Measurements from ENCODE around the gene KCNJ14. TPM values are rescaled to one million over a fixed set of nuclear protein-coding genes. Genes with fewer than 3 reads are reported as not detected.

Gene KCNJ14
- total RNA-seq, 4 donors from 2014 or later, result 0.16 to 0.42 (median 0.27) TPM; not detected in 1

DNA sequence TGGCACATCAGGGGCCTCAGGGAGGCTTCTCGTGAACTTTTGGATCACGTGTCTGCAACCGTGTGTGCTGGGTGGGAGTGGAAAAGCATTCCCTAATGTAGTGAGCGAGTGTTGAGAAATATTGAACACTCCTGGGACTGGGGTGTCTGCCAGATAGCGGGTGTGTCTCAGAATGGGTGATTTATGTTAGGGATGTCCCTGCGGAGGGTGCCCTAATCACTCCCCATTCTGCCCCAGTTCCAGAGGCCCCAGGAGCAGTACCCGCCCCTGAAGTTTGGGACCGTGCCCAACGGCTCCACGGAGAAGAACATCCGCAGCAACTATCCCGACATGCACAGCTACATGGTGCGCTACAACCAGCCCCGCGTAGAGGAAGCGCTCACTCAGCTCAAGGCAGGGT lies 33.8 kb upstream of the KCNJ14 start:
- 58 to 60% methylated on average over 3 to 11 of the region's 16 CpGs for WGBS, 2 donors (ENCODE audit: low coverage in 1 of 2)
- Histone ChIP-seq H3K4me1 (no peaks in the 10 kb centered on the region), H3K4me3 (no peak overlapping the region), H3K36me3 (no peaks in the 10 kb centered on the region), H3K27me3 (peaks cover 28% of the 10 kb centered on the region), H3K9me3 (no peaks in the 10 kb centered on the region), H3K27ac (no peak overlapping the region)
- ATAC-seq, result peak; percentile 60
- no peak for TF ChIP-seq POLR2AphosphoS5 (IDR thresholded peaks at IDR 0.05)
- TF ChIP-seq, protein P1, sequence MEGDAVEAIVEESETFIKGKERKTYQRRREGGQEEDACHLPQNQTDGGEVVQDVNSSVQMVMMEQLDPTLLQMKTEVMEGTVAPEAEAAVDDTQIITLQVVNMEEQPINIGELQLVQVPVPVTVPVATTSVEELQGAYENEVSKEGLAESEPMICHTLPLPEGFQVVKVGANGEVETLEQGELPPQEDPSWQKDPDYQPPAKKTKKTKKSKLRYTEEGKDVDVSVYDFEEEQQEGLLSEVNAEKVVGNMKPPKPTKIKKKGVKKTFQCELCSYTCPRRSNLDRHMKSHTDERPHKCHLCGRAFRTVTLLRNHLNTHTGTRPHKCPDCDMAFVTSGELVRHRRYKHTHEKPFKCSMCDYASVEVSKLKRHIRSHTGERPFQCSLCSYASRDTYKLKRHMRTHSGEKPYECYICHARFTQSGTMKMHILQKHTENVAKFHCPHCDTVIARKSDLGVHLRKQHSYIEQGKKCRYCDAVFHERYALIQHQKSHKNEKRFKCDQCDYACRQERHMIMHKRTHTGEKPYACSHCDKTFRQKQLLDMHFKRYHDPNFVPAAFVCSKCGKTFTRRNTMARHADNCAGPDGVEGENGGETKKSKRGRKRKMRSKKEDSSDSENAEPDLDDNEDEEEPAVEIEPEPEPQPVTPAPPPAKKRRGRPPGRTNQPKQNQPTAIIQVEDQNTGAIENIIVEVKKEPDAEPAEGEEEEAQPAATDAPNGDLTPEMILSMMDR (IDR thresholded peaks at IDR 0.05), result no peak
- no peak for TF ChIP-seq EP300 (IDR thresholded peaks at IDR 0.05)
- TF ChIP-seq POLR2A (IDR thresholded peaks at IDR 0.05), result no peak

DNA sequence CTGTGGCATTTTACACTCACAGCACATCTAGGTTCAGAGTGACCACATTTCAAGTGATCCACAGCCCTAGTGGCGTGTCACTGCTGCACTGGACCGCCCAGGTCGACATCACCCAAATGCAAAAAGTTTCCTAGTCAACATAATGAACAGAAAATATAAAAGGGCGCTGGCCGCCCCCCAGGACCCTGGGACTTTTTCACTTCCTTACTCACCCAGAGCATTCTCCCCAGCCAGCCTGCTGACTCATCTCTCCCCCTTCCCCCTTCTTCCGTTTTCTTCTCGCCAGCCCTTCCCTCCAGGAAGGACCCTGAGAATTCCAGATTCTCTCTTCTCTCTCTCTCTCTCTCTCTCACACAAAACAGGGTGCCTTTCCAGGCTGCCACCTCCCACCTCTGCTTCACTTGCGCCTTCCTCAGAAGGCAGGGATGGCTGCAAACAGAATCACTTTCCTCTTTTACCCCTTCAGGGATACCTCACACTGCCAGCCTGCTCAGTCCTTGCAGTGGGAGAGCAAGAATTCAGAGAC lies 30.6 kb upstream of the KCNJ14 start:
- WGBS, 2 donors (ENCODE audit: low coverage in 1 of 2), result 26 to 36% methylated on average over 7 to 8 of the region's 8 CpGs
- no peak for ATAC-seq
- Histone ChIP-seq H3K4me3 (no peak overlapping the region), H3K9me3 (no peaks in the 10 kb centered on the region), H3K4me1 (no peaks in the 10 kb centered on the region), H3K36me3 (no peaks in the 10 kb centered on the region), H3K27me3 (no peaks in the 10 kb centered on the region), H3K27ac (no peak overlapping the region)
- no peak for TF ChIP-seq POLR2AphosphoS5 (IDR thresholded peaks at IDR 0.05)
- TF ChIP-seq EP300 (IDR thresholded peaks at IDR 0.05), result no peak
- TF ChIP-seq, protein P1 (IDR thresholded peaks at IDR 0.05), result no peak
- no peak for TF ChIP-seq POLR2A (IDR thresholded peaks at IDR 0.05)

DNA sequence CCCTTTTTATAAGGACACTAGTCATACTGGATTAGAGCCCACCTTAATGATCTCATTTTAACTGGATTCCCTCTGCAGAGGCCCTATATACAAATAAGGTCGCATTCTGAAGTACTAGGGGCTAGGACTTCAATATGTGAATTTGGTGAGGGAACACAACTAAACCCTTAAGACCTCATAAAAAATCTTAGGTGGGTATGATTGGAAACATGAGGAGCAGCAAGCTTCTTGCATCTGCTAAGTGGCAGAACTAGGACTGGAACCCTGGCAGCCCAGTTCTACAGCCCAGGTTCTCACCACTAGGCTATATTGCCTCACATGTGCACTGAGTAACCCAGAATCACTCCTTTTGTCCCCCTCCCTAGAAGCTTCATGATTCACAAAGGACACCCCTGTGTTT lies 26.7 kb upstream of the KCNJ14 start:
- Histone ChIP-seq H3K27me3 (peaks cover 6% of the 10 kb centered on the region), H3K4me3 (no peak overlapping the region), H3K4me1 (no peaks in the 10 kb centered on the region), H3K27ac (no peak overlapping the region), H3K9me3 (no peaks in the 10 kb centered on the region), H3K36me3 (no peaks in the 10 kb centered on the region)
- 83% methylated on average over 1 of the region's 1 CpG; no CpG with 5 or more reads in 1 of the 2 donors for WGBS, 2 donors (ENCODE audit: low coverage in 1 of 2)
- TF ChIP-seq POLR2A (IDR thresholded peaks at IDR 0.05) (no peak), POLR2AphosphoS5 (IDR thresholded peaks at IDR 0.05) (no peak), EP300 (IDR thresholded peaks at IDR 0.05) (no peak)
- TF ChIP-seq, protein P1 (IDR thresholded peaks at IDR 0.05), result no peak
- ATAC-seq, result no peak

DNA sequence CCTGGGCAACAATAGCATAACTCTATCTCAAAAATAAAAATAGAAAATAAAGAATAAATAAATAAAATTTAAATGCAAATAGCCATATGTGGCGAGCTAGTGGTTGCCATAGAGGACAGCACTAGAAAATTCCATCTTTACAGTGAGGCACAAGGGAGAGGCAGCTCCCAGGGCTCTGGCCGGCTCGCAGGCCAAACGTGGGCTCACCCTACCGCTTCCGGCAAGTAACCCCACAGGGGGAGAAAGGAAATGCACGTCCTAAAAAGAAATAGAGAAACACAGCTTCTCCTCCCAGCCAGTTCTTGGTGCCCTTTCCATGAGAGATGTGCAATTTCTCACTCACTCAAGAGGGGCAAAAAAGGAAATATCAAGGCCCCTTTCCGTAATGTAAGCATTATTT lies 22.0 kb upstream of the KCNJ14 start:
- ATAC-seq, result no peak
- Histone ChIP-seq H3K27ac (no peak overlapping the region), H3K27me3 (peaks cover 47% of the 10 kb centered on the region), H3K9me3 (no peaks in the 10 kb centered on the region), H3K4me3 (no peak overlapping the region), H3K36me3 (no peaks in the 10 kb centered on the region), H3K4me1 (no peaks in the 10 kb centered on the region)
- WGBS, 2 donors (ENCODE audit: low coverage in 1 of 2), result 47 to 68% methylated on average over 6 to 8 of the region's 8 CpGs
- TF ChIP-seq EP300 (IDR thresholded peaks at IDR 0.05), result no peak
- TF ChIP-seq POLR2A (IDR thresholded peaks at IDR 0.05), result no peak
- no peak for TF ChIP-seq POLR2AphosphoS5 (IDR thresholded peaks at IDR 0.05)
- TF ChIP-seq, protein P1 (IDR thresholded peaks at IDR 0.05), result no peak

DNA sequence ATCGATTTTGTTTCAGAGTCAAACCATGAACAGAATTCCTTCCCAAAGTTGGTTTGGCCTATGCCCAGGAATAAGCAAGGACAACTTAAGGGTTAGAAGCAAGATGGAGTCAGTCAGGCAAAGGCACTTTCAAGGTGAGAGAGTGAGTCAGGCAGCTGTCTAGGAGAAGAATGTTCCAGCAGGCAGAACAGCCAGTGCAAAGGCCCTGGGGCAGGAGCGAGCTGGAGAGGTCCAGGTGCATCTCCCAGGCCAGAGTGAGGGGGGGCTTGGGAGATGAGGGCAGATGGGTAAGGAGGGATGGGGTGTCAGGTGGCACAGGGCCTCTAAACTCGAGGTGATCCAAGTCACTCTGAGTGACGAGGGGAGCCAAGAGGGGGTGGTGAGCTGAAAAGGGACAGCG lies 18.8 kb upstream of the KCNJ14 start:
- WGBS, 2 donors (ENCODE audit: low coverage in 1 of 2), result 79 to 89% methylated on average over 5 of the region's 5 CpGs
- Histone ChIP-seq H3K27me3 (peaks cover 79% of the 10 kb centered on the region), H3K9me3 (no peaks in the 10 kb centered on the region), H3K4me1 (no peaks in the 10 kb centered on the region), H3K27ac (no peak overlapping the region), H3K36me3 (no peaks in the 10 kb centered on the region), H3K4me3 (no peak overlapping the region)
- TF ChIP-seq POLR2A (IDR thresholded peaks at IDR 0.05) (no peak), POLR2AphosphoS5 (IDR thresholded peaks at IDR 0.05) (no peak), EP300 (IDR thresholded peaks at IDR 0.05) (no peak)
- TF ChIP-seq, protein P1 (IDR thresholded peaks at IDR 0.05), result no peak
- no peak for ATAC-seq

Measured in gastroesophageal sphincter (tissue), 4 donors.